HCT116 (cell line): Measurements from ENCODE around the gene SHC4.

Source experiments
- CEBPB ChIP-seq: IDR thresholded peaks from 2 replicates; pipeline ENCODE4 v1.6.1; 2012; ENCODE audit warnings: low read depth
- EGR1 ChIP-seq: IDR thresholded peaks from 2 replicates; pipeline ENCODE4 v1.6.1; 2012; ENCODE audit warnings: low read depth
- EZH2 ChIP-seq: fragments of 200-600 bp; sonication (generic); IDR thresholded peaks from 2 replicates; pipeline ENCODE4 v1.6.1; 2017; ENCODE audit warnings: antibody characterized with exemption, mixed run types
- EZH2phosphoT487 ChIP-seq: fragments of 200-600 bp; IDR thresholded peaks from 2 replicates; pipeline ENCODE4 v1.6.1; 2018; ENCODE audit warnings: antibody characterized with exemption, borderline replicate concordance
- JUND ChIP-seq: IDR thresholded peaks from 2 replicates; pipeline ENCODE4 v1.6.1; 2012
- POLR2A ChIP-seq: IDR thresholded peaks from 2 replicates; pipeline ENCODE4 v1.7.0; 2011; ENCODE audit warnings: borderline replicate concordance; ENCODE audit not compliant: insufficient read depth, insufficient read length; ENCODE audit errors: extremely low read depth
- POLR2AphosphoS5 ChIP-seq: IDR thresholded peaks from 2 replicates; pipeline ENCODE4 v1.6.1; 2011; ENCODE audit warnings: mild to moderate bottlenecking, low read depth, low read length, moderate library complexity
- TF ChIP-seq, protein P1 (sequence below), 3 experiments: fragments of 200-600 bp in 1 of 3; sonication (generic) in 1 of 3; IDR thresholded peaks in 2 of 3; conservative IDR thresholded peaks in 1 of 3; 2 replicates each; pipeline ENCODE4 v1.5.1; 2012 to 2017; ENCODE audit warnings: low read depth in 2 of 3, low read length in 2 of 3, antibody characterized with exemption in 1 of 3, borderline replicate concordance in 1 of 3, control low read depth in 1 of 3, mild to moderate bottlenecking in 1 of 3, mixed read lengths in 1 of 3, mixed run types in 1 of 3, moderate library complexity in 1 of 3; ENCODE audit not compliant: insufficient read depth in 1 of 3
- TF ChIP-seq, protein P2 (sequence below): IDR thresholded peaks from 2 replicates; pipeline ENCODE4 v1.6.1; 2012

DNA sequence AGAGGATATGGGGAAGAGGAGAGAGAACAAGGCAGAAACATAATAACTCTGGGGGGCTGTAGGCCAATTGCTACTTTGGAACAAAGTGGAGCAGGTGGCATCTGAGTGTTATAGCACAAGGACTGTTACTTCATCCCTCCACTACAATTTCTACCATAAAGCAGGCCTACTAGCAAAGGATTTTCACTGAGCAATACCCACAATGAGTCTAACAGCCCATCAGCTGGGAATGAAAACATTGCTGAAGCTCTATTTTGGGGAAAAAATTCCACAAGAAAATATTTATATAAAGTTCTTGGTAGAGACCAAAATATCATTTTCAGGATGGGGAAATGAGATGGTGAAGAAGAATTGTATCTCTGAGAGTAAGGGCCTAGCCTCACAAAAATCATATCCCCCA, 3.6 kb upstream of the SHC4 start:
- TF ChIP-seq, protein P1, sequence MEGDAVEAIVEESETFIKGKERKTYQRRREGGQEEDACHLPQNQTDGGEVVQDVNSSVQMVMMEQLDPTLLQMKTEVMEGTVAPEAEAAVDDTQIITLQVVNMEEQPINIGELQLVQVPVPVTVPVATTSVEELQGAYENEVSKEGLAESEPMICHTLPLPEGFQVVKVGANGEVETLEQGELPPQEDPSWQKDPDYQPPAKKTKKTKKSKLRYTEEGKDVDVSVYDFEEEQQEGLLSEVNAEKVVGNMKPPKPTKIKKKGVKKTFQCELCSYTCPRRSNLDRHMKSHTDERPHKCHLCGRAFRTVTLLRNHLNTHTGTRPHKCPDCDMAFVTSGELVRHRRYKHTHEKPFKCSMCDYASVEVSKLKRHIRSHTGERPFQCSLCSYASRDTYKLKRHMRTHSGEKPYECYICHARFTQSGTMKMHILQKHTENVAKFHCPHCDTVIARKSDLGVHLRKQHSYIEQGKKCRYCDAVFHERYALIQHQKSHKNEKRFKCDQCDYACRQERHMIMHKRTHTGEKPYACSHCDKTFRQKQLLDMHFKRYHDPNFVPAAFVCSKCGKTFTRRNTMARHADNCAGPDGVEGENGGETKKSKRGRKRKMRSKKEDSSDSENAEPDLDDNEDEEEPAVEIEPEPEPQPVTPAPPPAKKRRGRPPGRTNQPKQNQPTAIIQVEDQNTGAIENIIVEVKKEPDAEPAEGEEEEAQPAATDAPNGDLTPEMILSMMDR (IDR thresholded peaks at IDR 0.05 in 2 of 3, conservative IDR thresholded peaks at IDR 0.05 in 1 of 3; ENCODE audit: borderline replicate concordance in 1 of 3, insufficient read depth in 1 of 3, low read depth in 2 of 3, low read length in 2 of 3): no peak
- TF ChIP-seq EZH2 (no peak), POLR2A (no peak), CEBPB (no peak), EGR1 (no peak), POLR2AphosphoS5 (no peak), JUND (no peak), EZH2phosphoT487 (no peak)
- TF ChIP-seq, protein P2, sequence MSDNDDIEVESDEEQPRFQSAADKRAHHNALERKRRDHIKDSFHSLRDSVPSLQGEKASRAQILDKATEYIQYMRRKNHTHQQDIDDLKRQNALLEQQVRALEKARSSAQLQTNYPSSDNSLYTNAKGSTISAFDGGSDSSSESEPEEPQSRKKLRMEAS: no peak
